Naive B cell (primary cell): ENCODE results near the gene PTCRA. TPM values are rescaled to one million over a fixed set of nuclear protein-coding genes. Genes with fewer than 3 reads are reported as not detected.
"Not testable (repeated sequence)": the region's sequence is repeated elsewhere in the genome, so short reads cannot be mapped to it uniquely, and the experiment has no call there.

Experiments
- ATAC-seq, 2 donors: fragments of 150-1000 bp; cut with Tn5 transposase; 2 replicates each; pipeline ENCODE4 v1.10.0; 2021; ENCODE audit warnings: low read depth in 2 of 2, mild to moderate bottlenecking in 2 of 2, moderate library complexity in 2 of 2
- DNase-seq: peaks from one replicate; pipeline ENCODE4 v3.0.0; 2022
- H3K27ac Mint-ChIP-seq, 6 donors: one replicate each; pipeline ENCODE4 v1.8.0; 2020 to 2022; ENCODE audit warnings: mild to moderate bottlenecking in 6 of 6, mixed read lengths in 6 of 6, moderate library complexity in 5 of 6, inconsistent platforms in 2 of 6
- H3K27me3 Mint-ChIP-seq, 3 donors: one replicate each; pipeline ENCODE4 v1.8.0; 2021 to 2022; ENCODE audit warnings: mixed read lengths in 3 of 3, mild to moderate bottlenecking in 1 of 3
- H3K36me3 Mint-ChIP-seq, 2 donors: one replicate each; pipeline ENCODE4 v1.8.0; 2020 to 2022; ENCODE audit warnings: mixed read lengths in 2 of 2, inconsistent platforms in 1 of 2, mild to moderate bottlenecking in 1 of 2
- H3K4me1 Mint-ChIP-seq, 3 donors: one replicate each; pipeline ENCODE4 v1.8.0; 2020 to 2022; ENCODE audit warnings: mixed read lengths in 3 of 3, inconsistent platforms in 1 of 3, mild to moderate bottlenecking in 1 of 3, moderate library complexity in 1 of 3
- H3K4me3 Mint-ChIP-seq, 8 donors: one replicate each; pipeline ENCODE4 v1.8.0; 2020 to 2022; ENCODE audit warnings: mild to moderate bottlenecking in 8 of 8, mixed read lengths in 8 of 8, moderate library complexity in 8 of 8, inconsistent platforms in 2 of 8
- H3K9me3 Mint-ChIP-seq, 7 donors: one replicate each; pipeline ENCODE4 v1.8.0; 2020 to 2022; ENCODE audit warnings: mixed read lengths in 7 of 7, mild to moderate bottlenecking in 5 of 7, inconsistent platforms in 2 of 7, moderate library complexity in 1 of 7
- polyA plus RNA-seq, 6 donors: library from polyadenylated mRNA; unstranded; fragments of 300-500 nt; fragmentation: Illumina TruSeq; gene quantifications; one replicate each; pipeline ENCODE4 v1.2.3, GENCODE V29; 2021; ENCODE audit warnings: low read depth in 6 of 6

PTCRA gene
- polyA plus RNA-seq, 6 donors from 2014 or later = 0.41 to 1.9 (median 0.68) TPM; not detected in 2

DNA sequence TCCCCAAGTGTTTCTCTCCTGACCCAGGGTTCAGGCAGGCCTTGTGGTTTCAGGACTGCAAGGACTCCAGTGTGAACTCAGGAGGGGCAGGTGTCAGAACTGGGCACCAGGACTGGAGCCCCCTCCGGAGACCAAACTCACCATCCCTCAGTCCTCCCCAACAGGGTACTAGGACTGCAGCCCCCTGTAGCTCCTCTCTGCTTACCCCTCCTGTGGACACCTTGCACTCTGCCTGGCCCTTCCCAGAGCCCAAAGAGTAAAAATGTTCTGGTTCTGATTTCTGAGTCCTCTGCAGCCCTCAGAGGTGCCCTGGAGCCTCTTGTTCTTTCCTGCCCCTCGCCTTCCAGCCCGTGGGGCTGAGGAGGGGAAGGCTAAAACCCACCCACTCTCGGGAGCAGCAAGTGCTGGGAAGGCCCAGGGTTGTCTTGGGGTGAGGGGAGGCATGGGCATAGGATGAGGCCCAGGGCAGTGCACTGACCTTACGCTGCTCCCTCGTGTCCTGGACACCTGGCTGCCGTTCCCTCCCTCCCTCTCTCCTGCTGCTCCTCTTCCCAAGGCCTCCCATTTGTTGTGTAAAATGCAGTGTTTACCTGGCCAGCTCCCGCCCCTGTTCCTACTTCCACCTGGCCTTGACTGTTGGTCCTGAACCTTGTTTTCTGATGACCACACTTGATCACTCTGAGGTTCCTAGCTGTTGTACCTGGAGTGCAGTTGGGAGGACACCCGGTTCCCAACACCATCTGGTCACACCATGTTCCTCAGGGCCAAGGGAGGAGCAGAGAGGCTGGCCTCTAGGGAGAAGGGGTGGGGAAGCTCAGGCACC is 23.3 kb downstream of the PTCRA start:
- Mint-ChIP-seq H3K4me3 (no peak overlapping the region), H3K9me3 (peaks cover 0 to 2% (median 0%) of the 10 kb centered on the region in 7 donors), H3K27me3 (no peaks in the 10 kb centered on the region), H3K27ac (peak overlapping the region in 4 of 6 donors; percentile 22 to 86 (median 76)), H3K4me1 (peaks cover 20 to 28% (median 25%) of the 10 kb centered on the region in 3 donors), H3K36me3 (peaks cover 10 to 16% of the 10 kb centered on the region in 2 donors)
- DNase-seq = no peak
- no peak for ATAC-seq

DNA sequence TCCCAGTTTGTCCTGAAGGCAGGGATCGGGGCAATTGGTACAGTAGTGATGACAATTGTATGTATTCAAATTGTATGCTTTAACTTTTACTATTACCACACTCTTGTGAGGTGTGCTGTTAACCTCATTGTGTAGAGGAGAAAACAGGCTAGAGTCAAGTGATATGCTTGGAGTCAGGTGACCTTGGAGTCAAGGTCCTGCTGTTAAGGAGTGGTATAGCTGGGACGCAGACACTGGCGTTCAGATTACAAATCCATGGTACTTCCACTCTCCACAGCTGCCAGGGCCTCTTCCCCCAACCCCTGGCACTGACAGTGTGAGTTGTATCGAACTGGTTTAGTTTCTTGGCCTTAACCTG is 23.9 kb downstream of the PTCRA start:
- Mint-ChIP-seq H3K27ac (peak overlapping the region in 1 of 6 donors; percentile 72), H3K4me1 (peaks cover 20 to 25% (median 23%) of the 10 kb centered on the region in 3 donors), H3K27me3 (no peaks in the 10 kb centered on the region), H3K9me3 (peaks cover 0 to 2% (median 0%) of the 10 kb centered on the region in 7 donors), H3K36me3 (peaks cover 10 to 16% of the 10 kb centered on the region in 2 donors), H3K4me3 (no peak overlapping the region)
- no peak for DNase-seq
- ATAC-seq = no peak

- peak overlapping the region in 4 of 6 donors; percentile 42 to 74 (median 63) for H3K27ac Mint-ChIP-seq
- H3K4me1 Mint-ChIP-seq = peaks cover 19 to 25% (median 20%) of the 10 kb centered on the region in 3 donors
- peaks cover 0 to 2% (median 0%) of the 10 kb centered on the region in 7 donors for H3K9me3 Mint-ChIP-seq
- no peaks in the 10 kb centered on the region for H3K27me3 Mint-ChIP-seq
- no peak overlapping the region for H3K4me3 Mint-ChIP-seq
- H3K36me3 Mint-ChIP-seq = peaks cover 10 to 16% of the 10 kb centered on the region in 2 donors
- DNase-seq (no peak), ATAC-seq (no peak)
Measured at GRCh38 chr6:42940493-42941045, 24.7 kb downstream of the PTCRA start.

- Mint-ChIP-seq H3K27ac (peak overlapping the region in 4 of 6 donors; percentile 30 to 74 (median 52)), H3K4me1 (peaks cover 17 to 25% (median 20%) of the 10 kb centered on the region in 3 donors), H3K36me3 (peaks cover 15 to 16% of the 10 kb centered on the region in 2 donors)
- ATAC-seq, H3K9me3 Mint-ChIP-seq, DNase-seq, H3K27me3 Mint-ChIP-seq, H3K4me3 Mint-ChIP-seq: not testable (repeated sequence)
Measured at GRCh38 chr6:42941356-42941755, 25.5 kb downstream of the PTCRA start.

GRCh38 chr6:42942444-42942843 is 26.6 kb downstream of the PTCRA start:
- Mint-ChIP-seq H3K27me3 (no peaks in the 10 kb centered on the region), H3K9me3 (peaks cover 0 to 2% (median 0%) of the 10 kb centered on the region in 7 donors), H3K4me1 (peaks cover 10 to 17% (median 15%) of the 10 kb centered on the region in 3 donors), H3K27ac (peak overlapping the region in 3 of 6 donors; percentile 49 to 81 (median 73)), H3K36me3 (peaks cover 9 to 11% of the 10 kb centered on the region in 2 donors), H3K4me3 (peak overlapping the region in 2 of 8 donors; percentile 47 to 59)
- DNase-seq (no peak), ATAC-seq (no peak)

GRCh38 chr6:42947950-42948349 is 32.1 kb downstream of the PTCRA start:
- peaks cover 0 to 3% (median under 1%) of the 10 kb centered on the region in 3 donors for H3K4me1 Mint-ChIP-seq
- peaks cover 0 to 10% of the 10 kb centered on the region in 2 donors for H3K36me3 Mint-ChIP-seq
- H3K4me3 Mint-ChIP-seq = no peak overlapping the region
- no peaks in the 10 kb centered on the region for H3K27me3 Mint-ChIP-seq
- DNase-seq (no peak), ATAC-seq (no peak)
- H3K27ac Mint-ChIP-seq = peak overlapping the region in 1 of 6 donors; percentile 28
- no peaks in the 10 kb centered on the region for H3K9me3 Mint-ChIP-seq

DNA sequence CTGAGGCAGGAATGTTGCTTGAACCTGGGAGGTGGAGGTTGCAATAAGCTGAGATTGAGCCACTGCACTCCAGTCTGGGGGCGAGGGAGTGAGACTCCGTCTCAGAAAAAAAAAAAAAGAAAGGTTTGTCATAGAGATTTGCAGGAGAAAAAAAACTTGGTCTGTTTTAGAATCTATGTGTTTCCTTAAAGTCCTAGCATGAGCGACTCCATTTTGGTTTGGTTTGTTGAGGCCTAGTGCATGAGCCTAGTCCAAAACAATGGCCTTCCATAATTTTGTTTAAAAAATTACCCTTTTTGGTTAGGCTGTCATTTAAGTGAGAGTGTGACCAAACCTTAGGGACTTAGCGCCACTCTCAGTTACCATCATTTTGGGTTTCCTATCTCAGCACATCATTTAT is 36.5 kb downstream of the PTCRA start:
- Mint-ChIP-seq H3K9me3 (no peaks in the 10 kb centered on the region), H3K4me3 (no peak overlapping the region), H3K27me3 (no peaks in the 10 kb centered on the region), H3K4me1 (no peaks in the 10 kb centered on the region), H3K27ac (peak overlapping the region in 2 of 6 donors; percentile 21 to 29), H3K36me3 (peaks cover 0 to 5% of the 10 kb centered on the region in 2 donors)
- no peak for ATAC-seq
- DNase-seq = no peak

DNA sequence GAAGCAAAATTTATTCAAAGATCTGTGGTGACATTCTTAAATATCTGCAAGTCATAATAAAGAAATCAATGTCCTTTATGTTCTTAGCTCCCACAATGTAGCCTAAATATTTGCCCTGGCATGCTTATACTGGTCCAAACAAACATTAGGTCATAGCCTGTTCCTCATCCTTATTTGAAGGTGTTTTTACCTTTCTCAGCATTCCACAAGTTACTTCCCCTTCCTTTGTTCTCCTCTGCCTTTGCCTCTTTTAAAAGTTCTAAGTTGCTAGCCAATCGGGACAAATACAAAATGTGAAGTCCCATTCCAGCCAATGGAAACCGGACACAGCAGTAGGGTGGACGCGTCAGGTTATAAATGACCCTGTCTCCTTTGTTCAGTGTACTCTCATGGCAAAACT is 38.6 kb downstream of the PTCRA start:
- not testable (repeated sequence) for DNase-seq, H3K4me3 Mint-ChIP-seq, H3K27ac Mint-ChIP-seq, ATAC-seq, H3K4me1 Mint-ChIP-seq, H3K9me3 Mint-ChIP-seq, H3K36me3 Mint-ChIP-seq, H3K27me3 Mint-ChIP-seq

GRCh38 chr6:42958125-42958524 is 42.3 kb downstream of the PTCRA start:
- peaks cover 14 to 16% (median 14%) of the 10 kb centered on the region in 3 donors for H3K4me1 Mint-ChIP-seq
- H3K36me3 Mint-ChIP-seq = no peaks in the 10 kb centered on the region
- H3K27ac Mint-ChIP-seq = no peak overlapping the region

DNA sequence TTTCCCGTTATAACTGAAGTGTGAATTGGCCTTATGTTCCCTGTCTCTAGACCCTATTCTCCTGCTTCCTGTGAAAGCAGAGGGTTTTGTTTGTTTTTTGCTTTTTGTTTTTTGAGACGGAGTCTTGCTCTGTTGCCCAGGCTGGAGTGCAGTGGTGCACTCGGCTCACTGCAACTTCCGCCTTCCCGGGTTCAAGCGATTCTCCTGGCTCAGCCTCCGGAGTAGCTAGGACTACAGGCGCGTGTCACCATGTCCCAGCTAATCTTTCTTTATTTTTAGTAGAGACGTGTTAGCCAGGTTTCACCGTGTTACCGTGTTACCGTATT is 44.0 kb downstream of the PTCRA start:
- no peaks in the 10 kb centered on the region for H3K9me3 Mint-ChIP-seq
- peaks cover 14 to 16% (median 14%) of the 10 kb centered on the region in 3 donors for H3K4me1 Mint-ChIP-seq
- H3K27ac Mint-ChIP-seq = peak overlapping the region in 1 of 6 donors; percentile 62
- no peaks in the 10 kb centered on the region for H3K36me3 Mint-ChIP-seq
- H3K27me3 Mint-ChIP-seq = peaks cover 0 to 21% (median 0%) of the 10 kb centered on the region in 3 donors
- H3K4me3 Mint-ChIP-seq = peak overlapping the region; percentile 75 to 89 (median 80)
- DNase-seq = no peak
- no peak for ATAC-seq

More at GRCh38 chr6:42958125-42958524, 42.3 kb downstream of the PTCRA start:
- H3K4me3 Mint-ChIP-seq = no peak overlapping the region
- ATAC-seq = no peak
- DNase-seq = no peak
- H3K9me3 Mint-ChIP-seq = no peaks in the 10 kb centered on the region
- peaks cover 0 to 21% (median 0%) of the 10 kb centered on the region in 3 donors for H3K27me3 Mint-ChIP-seq

- Mint-ChIP-seq H3K4me1 (peaks cover 14 to 16% (median 14%) of the 10 kb centered on the region in 3 donors), H3K9me3 (no peaks in the 10 kb centered on the region), H3K36me3 (peaks cover 0 to 3% of the 10 kb centered on the region in 2 donors), H3K27me3 (peaks cover 0 to 21% (median 0%) of the 10 kb centered on the region in 3 donors), H3K27ac (peak within 1 kb of the TSS in 2 of 6 donors; percentile 47 to 62), H3K4me3 (peak within 1 kb of the TSS; percentile 75 to 89 (median 80))
- ATAC-seq (peak; percentile 74 to 75), DNase-seq (peak; percentile 32)
Measured at GRCh38 chr6:42960243-42961019, 44.6 kb downstream of the PTCRA start, which contains the start of gene GNMT. Gene GNMT (plus strand): TSS chr6:42960754. CDS start chr6:42960768, 14 bp downstream.

GRCh38 chr6:42961020-42961470 is 45.2 kb downstream of the PTCRA start:
- H3K4me1 Mint-ChIP-seq = peaks cover 14 to 16% (median 14%) of the 10 kb centered on the region in 3 donors
- no peak for DNase-seq
- H3K9me3 Mint-ChIP-seq = no peaks in the 10 kb centered on the region
- ATAC-seq = no peak
- H3K4me3 Mint-ChIP-seq = peak overlapping the region in 6 of 8 donors; percentile 77 to 89 (median 80)
- peaks cover 0 to 8% of the 10 kb centered on the region in 2 donors for H3K36me3 Mint-ChIP-seq
- H3K27me3 Mint-ChIP-seq = peaks cover 0 to 21% (median 0%) of the 10 kb centered on the region in 3 donors
- H3K27ac Mint-ChIP-seq = no peak overlapping the region

- peaks cover 14 to 16% (median 14%) of the 10 kb centered on the region in 3 donors for H3K4me1 Mint-ChIP-seq
- H3K36me3 Mint-ChIP-seq = peaks cover 0 to 8% of the 10 kb centered on the region in 2 donors
- H3K27ac Mint-ChIP-seq = peak overlapping the region in 1 of 6 donors; percentile 47
- DNase-seq = no peak
- no peaks in the 10 kb centered on the region for H3K9me3 Mint-ChIP-seq
- H3K4me3 Mint-ChIP-seq = peak overlapping the region in 3 of 8 donors; percentile 26 to 84 (median 33)
- H3K27me3 Mint-ChIP-seq = peaks cover 0 to 21% (median 0%) of the 10 kb centered on the region in 3 donors
- ATAC-seq = no peak
Measured at GRCh38 chr6:42962096-42962495, 46.2 kb downstream of the PTCRA start.
